ENCODE measurements around the gene LEMD2.

GRCh38 chr6:33725891-33726673, 62.8 kb downstream of the LEMD2 start:
- TF ChIP-seq GATA3 (IDR thresholded peaks at IDR 0.05; ENCODE audit: low read depth, low read length) (no peak), GATA2 (IDR thresholded peaks at IDR 0.05; ENCODE audit: low read depth, low read length) (no peak)

All from SH-SY5Y (cell line).